Measurements from ENCODE around the gene ADGRV1. TPM values are rescaled to one million over a fixed set of nuclear protein-coding genes. Genes with fewer than 3 reads are reported as not detected.

ADGRV1 gene
- total RNA-seq, 4 donors from 2014 or later = 1.9 to 11.3 TPM; not detected in 2

GRCh38 chr5:91156242-91156641 lies 597.6 kb downstream of the ADGRV1 start:
- intact Hi-C loops (cut with DNase I; ENCODE audit: low total_unique reads) = no loop called here
- Histone ChIP-seq H3K36me3 (no peaks in the 10 kb centered on the region), H3K4me3 (no peak overlapping the region), H3K27me3 (no peaks in the 10 kb centered on the region), H3K4me1 (no peaks in the 10 kb centered on the region), H3K27ac (no peak overlapping the region), H3K9me3 (no peaks in the 10 kb centered on the region)
- TF ChIP-seq CTCF (IDR thresholded peaks at IDR 0.05) = no peak
- no peak for DNase-seq

GRCh38 chr5:91158011-91158410 lies 599.4 kb downstream of the ADGRV1 start:
- no peaks in the 10 kb centered on the region for H3K9me3 ChIP-seq
- no peaks in the 10 kb centered on the region for H3K27me3 ChIP-seq
- TF ChIP-seq CTCF (IDR thresholded peaks at IDR 0.05) (no peak), POLR2A (IDR thresholded peaks at IDR 0.05) (no peak)
- H3K27ac ChIP-seq = no peak overlapping the region
- intact Hi-C loops (cut with DNase I; ENCODE audit: low total_unique reads) = no loop called here
- H3K36me3 ChIP-seq = no peaks in the 10 kb centered on the region
- no peaks in the 10 kb centered on the region for H3K4me1 ChIP-seq
- DNase-seq = no peak
- no peak overlapping the region for H3K4me3 ChIP-seq

- Histone ChIP-seq H3K4me3 (no peak overlapping the region), H3K27ac (no peak overlapping the region), H3K36me3 (no peaks in the 10 kb centered on the region), H3K4me1 (no peaks in the 10 kb centered on the region), H3K9me3 (no peaks in the 10 kb centered on the region), H3K27me3 (no peaks in the 10 kb centered on the region)
- TF ChIP-seq POLR2A (IDR thresholded peaks at IDR 0.05) (no peak), CTCF (IDR thresholded peaks at IDR 0.05) (no peak)
- DNase-seq = no peak
- intact Hi-C loops (cut with DNase I; ENCODE audit: low total_unique reads) = no loop called here
Observed at GRCh38 chr5:91159647-91160046, 601.0 kb downstream of the ADGRV1 start.

GRCh38 chr5:91160714-91161285 lies 602.2 kb downstream of the ADGRV1 start:
- no peaks in the 10 kb centered on the region for H3K36me3 ChIP-seq
- H3K4me1 ChIP-seq = no peaks in the 10 kb centered on the region
- no peaks in the 10 kb centered on the region for H3K27me3 ChIP-seq
- no peak for DNase-seq
- H3K27ac ChIP-seq = no peak overlapping the region
- intact Hi-C loops (cut with DNase I; ENCODE audit: low total_unique reads) = no loop called here
- H3K9me3 ChIP-seq = no peaks in the 10 kb centered on the region
- no peak overlapping the region for H3K4me3 ChIP-seq
- no peak for TF ChIP-seq CTCF (IDR thresholded peaks at IDR 0.05)
- TF ChIP-seq POLR2A (IDR thresholded peaks at IDR 0.05) = no peak

GRCh38 chr5:91162534-91163381 lies 604.2 kb downstream of the ADGRV1 start:
- Histone ChIP-seq H3K4me1 (no peaks in the 10 kb centered on the region), H3K27ac (peak overlapping the region; percentile 57 to 73), H3K36me3 (no peaks in the 10 kb centered on the region), H3K4me3 (no peak overlapping the region), H3K27me3 (no peaks in the 10 kb centered on the region), H3K9me3 (no peaks in the 10 kb centered on the region)
- no peak for TF ChIP-seq POLR2A (IDR thresholded peaks at IDR 0.05)
- intact Hi-C loops (cut with DNase I; ENCODE audit: low total_unique reads) = no loop called here
- DNase-seq = peak; percentile 35 to 66
